ENCODE results near the gene OR13A1. TPM values are rescaled to one million over a fixed set of nuclear protein-coding genes. Genes with fewer than 3 reads are reported as not detected.
"Not testable (repeated sequence)": the region's sequence is repeated elsewhere in the genome, so short reads cannot be mapped to it uniquely, and the experiment has no call there.

Gene OR13A1
- total RNA-seq, 1 experiment from 2014 or later, result not detected

- Histone ChIP-seq H3K79me2 (ENCODE audit: low read depth) (no peaks in the 10 kb centered on the region), H3K4me1 (replicated peaks; ENCODE audit: insufficient read depth) (no peaks in the 10 kb centered on the region), H3K4me3 (no peak overlapping the region), H3K4me2 (no peak overlapping the region), H3F3A (ENCODE audit: insufficient read depth, low read depth) (no peaks in the 10 kb centered on the region), H3K36me3 (ENCODE audit: low read depth) (no peaks in the 10 kb centered on the region), H3K9me3 (ENCODE audit: insufficient read depth, low read depth) (no peaks in the 10 kb centered on the region), H3K9me2 (ENCODE audit: insufficient read depth) (0 out of 2 replicates have a peak, but pooled peaks cover 5% of the 10 kb centered on the region), H3K27me3 (ENCODE audit: insufficient read depth, low read depth) (0 out of 2 replicates have a peak, but pooled peaks cover 15% of the 10 kb centered on the region), H4K20me1 (ENCODE audit: insufficient read depth) (no peaks in the 10 kb centered on the region), H2AFZ (no peak overlapping the region), H3K27ac (no peak overlapping the region)
- no peak for TF ChIP-seq EZH2 (IDR thresholded peaks at IDR 0.05; ENCODE audit: low read depth)
- no peak for TF ChIP-seq CTCF (conservative IDR thresholded peaks at IDR 0.05)
- DNase-seq, result no peak
- intact Hi-C loops (cut with micrococcal nuclease; ENCODE audit: unreplicated experiment), result no loop called here
- POLR2A ChIA-PET (ENCODE audit: unreplicated experiment), result no interaction called here
- CTCF ChIA-PET, result no interaction called here
- BruUV-seq (replicated peaks), result no TSS peak
Observed at GRCh38 chr10:45265996-45266395, 49.4 kb downstream of the OR13A1 start.

- 0 out of 2 replicates have a peak, but pooled peaks cover 5% of the 10 kb centered on the region for H3K9me2 ChIP-seq (ENCODE audit: insufficient read depth)
- H3K36me3 ChIP-seq (ENCODE audit: low read depth), result no peaks in the 10 kb centered on the region
- H3K9me3 ChIP-seq (ENCODE audit: insufficient read depth, low read depth), result no peaks in the 10 kb centered on the region
- H3K27ac ChIP-seq, result no peak overlapping the region
- POLR2A ChIA-PET (ENCODE audit: unreplicated experiment), result no interaction called here
- H3F3A ChIP-seq (ENCODE audit: insufficient read depth, low read depth), result no peaks in the 10 kb centered on the region
- H3K27me3 ChIP-seq (ENCODE audit: insufficient read depth, low read depth), result 0 out of 2 replicates have a peak, but pooled peaks cover 10% of the 10 kb centered on the region
- H3K79me2 ChIP-seq (ENCODE audit: low read depth), result no peaks in the 10 kb centered on the region
- no peak for DNase-seq
- no peak overlapping the region for H3K4me2 ChIP-seq
- H3K4me3 ChIP-seq, result no peak overlapping the region
- no peaks in the 10 kb centered on the region for H3K4me1 ChIP-seq (replicated peaks; ENCODE audit: insufficient read depth)
- no peak for TF ChIP-seq EZH2 (IDR thresholded peaks at IDR 0.05; ENCODE audit: low read depth)
- TF ChIP-seq CTCF (conservative IDR thresholded peaks at IDR 0.05), result no peak
- no TSS peak for BruUV-seq (replicated peaks)
- CTCF ChIA-PET, result no interaction called here
- H2AFZ ChIP-seq, result no peak overlapping the region
- no peaks in the 10 kb centered on the region for H4K20me1 ChIP-seq (ENCODE audit: insufficient read depth)
- intact Hi-C loops (cut with micrococcal nuclease; ENCODE audit: unreplicated experiment), result no loop called here
Observed at GRCh38 chr10:45261946-45262345, 53.5 kb downstream of the OR13A1 start.

GRCh38 chr10:45261243-45261775 lies 54.1 kb downstream of the OR13A1 start:
- H3K27me3 ChIP-seq (ENCODE audit: insufficient read depth, low read depth), result 0 out of 2 replicates have a peak, but pooled peaks cover 10% of the 10 kb centered on the region
- no peak overlapping the region for H2AFZ ChIP-seq
- no peak overlapping the region for H3K27ac ChIP-seq
- ChIA-PET CTCF (no interaction called here), POLR2A (ENCODE audit: unreplicated experiment) (no interaction called here)
- 0 out of 2 replicates have a peak, but pooled peaks cover 5% of the 10 kb centered on the region for H3K9me2 ChIP-seq (ENCODE audit: insufficient read depth)
- no peaks in the 10 kb centered on the region for H4K20me1 ChIP-seq (ENCODE audit: insufficient read depth)
- H3K4me3 ChIP-seq, result no peak overlapping the region
- no peaks in the 10 kb centered on the region for H3K9me3 ChIP-seq (ENCODE audit: insufficient read depth, low read depth)
- H3K4me2 ChIP-seq, result no peak overlapping the region
- BruUV-seq (replicated peaks), result no TSS peak
- no peaks in the 10 kb centered on the region for H3K36me3 ChIP-seq (ENCODE audit: low read depth)
- TF ChIP-seq EZH2 (IDR thresholded peaks at IDR 0.05; ENCODE audit: low read depth) (no peak), CTCF (conservative IDR thresholded peaks at IDR 0.05) (no peak)
- intact Hi-C loops (cut with micrococcal nuclease; ENCODE audit: unreplicated experiment), result no loop called here
- no peaks in the 10 kb centered on the region for H3K4me1 ChIP-seq (replicated peaks; ENCODE audit: insufficient read depth)
- DNase-seq, result no peak
- no peaks in the 10 kb centered on the region for H3K79me2 ChIP-seq (ENCODE audit: low read depth)
- H3F3A ChIP-seq (ENCODE audit: insufficient read depth, low read depth), result no peaks in the 10 kb centered on the region

- CTCF ChIA-PET; BruUV-seq (replicated peaks); H3K79me2 ChIP-seq (ENCODE audit: low read depth); POLR2A ChIA-PET (ENCODE audit: unreplicated experiment); H3K4me3 ChIP-seq; H3K36me3 ChIP-seq (ENCODE audit: low read depth); H4K20me1 ChIP-seq (ENCODE audit: insufficient read depth); DNase-seq; H2AFZ ChIP-seq; intact Hi-C loops (cut with micrococcal nuclease; ENCODE audit: unreplicated experiment); H3K4me2 ChIP-seq; H3K9me3 ChIP-seq (ENCODE audit: insufficient read depth, low read depth); H3K27ac ChIP-seq; H3F3A ChIP-seq (ENCODE audit: insufficient read depth, low read depth); H3K9me2 ChIP-seq (ENCODE audit: insufficient read depth); H3K4me1 ChIP-seq (replicated peaks; ENCODE audit: insufficient read depth); H3K27me3 ChIP-seq (ENCODE audit: insufficient read depth, low read depth): not testable (repeated sequence)
Observed at GRCh38 chr10:45260635-45261034, 54.8 kb downstream of the OR13A1 start.

GRCh38 chr10:45259786-45260495 lies 55.5 kb downstream of the OR13A1 start:
- H3K4me3 ChIP-seq; H3K9me2 ChIP-seq (ENCODE audit: insufficient read depth); H3K4me2 ChIP-seq; CTCF ChIA-PET; H4K20me1 ChIP-seq (ENCODE audit: insufficient read depth); DNase-seq; H3K27me3 ChIP-seq (ENCODE audit: insufficient read depth, low read depth); H2AFZ ChIP-seq; H3F3A ChIP-seq (ENCODE audit: insufficient read depth, low read depth); H3K4me1 ChIP-seq (replicated peaks; ENCODE audit: insufficient read depth); H3K27ac ChIP-seq; H3K9me3 ChIP-seq (ENCODE audit: insufficient read depth, low read depth); H3K36me3 ChIP-seq (ENCODE audit: low read depth); BruUV-seq (replicated peaks); POLR2A ChIA-PET (ENCODE audit: unreplicated experiment); H3K79me2 ChIP-seq (ENCODE audit: low read depth): not testable (repeated sequence)
- intact Hi-C loops (cut with micrococcal nuclease; ENCODE audit: unreplicated experiment), result loop anchor here (10.0 kb wide), 2 partner anchors 115 to 415 kb away; partner anchors contain the start of genes ALOX5 and ZFAND4

Data from PC-9 (cell line).